Activated T-cell treated with anti-CD3 and anti-CD28 coated beads, Interleukin-2, amount 50 U/mL, for 1 hour (primary cell): ENCODE data around the gene PRR36.

Experiments
- DNase-seq: peaks from one replicate; pipeline ENCODE4 v3.0.0-alpha.2; 2020

Gene PRR36

GRCh38 chr19:7842661-7843294, 31.4 kb downstream of the PRR36 start:
- DNase-seq: no peak

GRCh38 chr19:7841751-7842660, 32.2 kb downstream of the PRR36 start:
- DNase-seq: no peak

GRCh38 chr19:7840629-7841028, 33.6 kb downstream of the PRR36 start:
- DNase-seq: no peak

- DNase-seq: no peak
These were observed 34.7 kb downstream of the PRR36 start for GRCh38 chr19:7839476-7839875.

- no peak for DNase-seq
These were observed 40.7 kb downstream of the PRR36 start for GRCh38 chr19:7833225-7834099.

GRCh38 chr19:7832781-7833180, 41.4 kb downstream of the PRR36 start:
- DNase-seq: no peak

GRCh38 chr19:7832009-7832408, 42.2 kb downstream of the PRR36 start:
- no peak for DNase-seq

GRCh38 chr19:7831452-7831851, 42.7 kb downstream of the PRR36 start:
- DNase-seq: no peak

GRCh38 chr19:7830823-7831222, 43.4 kb downstream of the PRR36 start:
- DNase-seq: no peak

- no peak for DNase-seq
These were observed 43.9 kb downstream of the PRR36 start for GRCh38 chr19:7830272-7830771.

GRCh38 chr19:7829561-7830271, 44.5 kb downstream of the PRR36 start, which contains the start of gene EVI5L:
TSS of gene EVI5L (plus strand) at chr19:7830218. CDS start at chr19:7846543, 16,325 bp downstream.
- DNase-seq: peak; percentile 100

- DNase-seq: no peak
These were observed 45.0 kb downstream of the PRR36 start for GRCh38 chr19:7829166-7829520.

GRCh38 chr19:7823686-7824301, 50.4 kb downstream of the PRR36 start:
- no peak for DNase-seq

- DNase-seq: no peak
These were observed 51.2 kb downstream of the PRR36 start for GRCh38 chr19:7822910-7823515.

GRCh38 chr19:7820588-7820987, 53.6 kb downstream of the PRR36 start:
- DNase-seq: no peak

GRCh38 chr19:7819337-7819736, 54.9 kb downstream of the PRR36 start:
- DNase-seq: no peak

- DNase-seq: no peak
These were observed 55.4 kb downstream of the PRR36 start for GRCh38 chr19:7818806-7819205.
